ENCODE measurements around the gene ACYP2. TPM values are rescaled to one million over a fixed set of nuclear protein-coding genes. Genes with fewer than 3 reads are reported as not detected.
"Not testable (repeated sequence)": the region's sequence is repeated elsewhere in the genome, so short reads cannot be mapped to it uniquely, and the experiment has no call there.

Gene ACYP2
- total RNA-seq, 2 donors from 2014 or later: 9.8 to 10.3 TPM

GRCh38 chr2:54287532-54287931 is 172.1 kb downstream of the ACYP2 start:
- H3K9me3 ChIP-seq (ENCODE audit: control insufficient read depth, low read length, poor library complexity, severe bottlenecking): no peaks in the 10 kb centered on the region
- DNase-seq (no peak), ATAC-seq (no peak)
- Mint-ChIP-seq H3K4me1 (no peaks in the 10 kb centered on the region), H3K36me3 (ENCODE audit: low read depth) (no peaks in the 10 kb centered on the region), H3K27me3 (no peaks in the 10 kb centered on the region), H3K27ac (no peak overlapping the region), H3K4me3 (no peak overlapping the region)

DNA sequence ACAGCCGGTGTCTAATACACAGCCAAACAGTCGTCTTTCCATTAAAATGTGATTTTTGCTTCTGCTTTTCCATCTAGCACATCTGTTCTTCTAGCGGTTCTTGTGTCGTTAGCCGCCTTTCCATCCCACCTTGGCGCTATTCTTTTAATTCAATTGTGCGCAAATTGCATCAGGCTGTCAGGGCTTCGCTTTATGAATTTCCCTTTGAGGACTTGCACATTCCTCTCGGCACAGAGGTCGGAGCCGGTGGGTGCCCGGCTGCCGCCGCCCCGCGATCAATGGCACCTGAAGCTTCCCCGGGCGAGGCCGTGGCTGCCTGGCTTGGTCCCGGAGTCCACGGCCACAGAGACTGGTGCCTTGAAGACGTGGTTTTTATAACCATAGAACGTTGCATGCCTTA is 174.5 kb downstream of the ACYP2 start:
- no peak for ATAC-seq
- H3K36me3 Mint-ChIP-seq (ENCODE audit: low read depth): no peaks in the 10 kb centered on the region
- no peaks in the 10 kb centered on the region for H3K9me3 ChIP-seq (ENCODE audit: control insufficient read depth, low read length, poor library complexity, severe bottlenecking)
- no peaks in the 10 kb centered on the region for H3K4me1 Mint-ChIP-seq
- H3K27me3 Mint-ChIP-seq: no peaks in the 10 kb centered on the region
- DNase-seq: no peak
- H3K27ac Mint-ChIP-seq: no peak overlapping the region
- no peak overlapping the region for H3K4me3 Mint-ChIP-seq

- Mint-ChIP-seq H3K4me1 (no peaks in the 10 kb centered on the region), H3K36me3 (ENCODE audit: low read depth) (no peaks in the 10 kb centered on the region), H3K27me3 (no peaks in the 10 kb centered on the region), H3K4me3 (no peak overlapping the region), H3K27ac (no peak overlapping the region)
- no peaks in the 10 kb centered on the region for H3K9me3 ChIP-seq (ENCODE audit: control insufficient read depth, low read length, poor library complexity, severe bottlenecking)
- ATAC-seq (no peak), DNase-seq (no peak)
Observed at GRCh38 chr2:54290356-54291025, 175.1 kb downstream of the ACYP2 start.

DNA sequence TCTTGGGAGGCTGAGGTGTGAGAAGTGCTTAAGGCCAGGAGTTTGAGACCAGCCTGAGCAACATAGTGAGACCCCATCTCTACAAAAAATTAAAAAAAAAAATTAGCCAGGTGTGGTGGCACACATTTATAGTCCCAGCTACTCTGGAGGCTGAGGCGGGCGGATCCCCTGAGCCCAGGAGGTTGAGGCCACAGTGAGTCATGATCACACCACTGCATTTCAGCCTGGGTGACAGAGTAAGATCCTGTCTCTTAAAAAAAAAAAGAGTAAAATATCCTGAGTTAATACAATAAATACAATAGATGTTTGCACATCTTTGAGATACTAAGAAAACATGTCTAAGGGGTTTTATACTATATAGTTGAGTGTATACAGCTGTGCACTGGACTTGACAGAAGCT is 179.2 kb downstream of the ACYP2 start:
- not testable (repeated sequence) for H3K36me3 Mint-ChIP-seq (ENCODE audit: low read depth); H3K9me3 ChIP-seq (ENCODE audit: control insufficient read depth, low read length, poor library complexity, severe bottlenecking); H3K27ac Mint-ChIP-seq; H3K27me3 Mint-ChIP-seq; ATAC-seq; H3K4me3 Mint-ChIP-seq; H3K4me1 Mint-ChIP-seq; DNase-seq

GRCh38 chr2:54295911-54296310 is 180.5 kb downstream of the ACYP2 start:
- DNase-seq (no peak), ATAC-seq (no peak)
- Mint-ChIP-seq H3K36me3 (ENCODE audit: low read depth) (no peaks in the 10 kb centered on the region), H3K27ac (no peak overlapping the region), H3K27me3 (no peaks in the 10 kb centered on the region), H3K4me1 (no peaks in the 10 kb centered on the region), H3K4me3 (no peak overlapping the region)
- H3K9me3 ChIP-seq (ENCODE audit: control insufficient read depth, low read length, poor library complexity, severe bottlenecking): no peaks in the 10 kb centered on the region

DNA sequence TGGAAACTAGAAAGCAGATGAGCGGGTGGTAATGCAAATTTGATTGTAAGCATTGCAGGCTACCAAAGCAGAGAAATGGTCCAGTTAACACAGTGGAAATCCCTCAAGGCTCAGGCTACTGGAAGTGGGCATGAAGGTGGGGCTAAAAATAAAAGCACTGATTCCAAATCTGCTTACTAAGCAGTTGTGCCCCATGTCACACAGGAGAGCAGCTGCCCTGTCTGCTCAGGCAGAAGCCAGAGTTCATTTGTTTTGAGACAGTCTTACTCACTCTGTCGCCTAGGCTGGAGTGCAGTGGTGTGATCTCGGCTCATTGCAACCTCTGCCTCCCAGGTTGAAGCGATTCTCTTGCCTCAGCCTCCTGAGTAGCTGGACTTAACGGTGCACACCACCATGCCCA is 183.1 kb downstream of the ACYP2 start:
- H3K27ac Mint-ChIP-seq: no peak overlapping the region
- no peaks in the 10 kb centered on the region for H3K9me3 ChIP-seq (ENCODE audit: control insufficient read depth, low read length, poor library complexity, severe bottlenecking)
- no peaks in the 10 kb centered on the region for H3K4me1 Mint-ChIP-seq
- no peak overlapping the region for H3K4me3 Mint-ChIP-seq
- H3K36me3 Mint-ChIP-seq (ENCODE audit: low read depth): no peaks in the 10 kb centered on the region
- DNase-seq: no peak
- no peak for ATAC-seq
- H3K27me3 Mint-ChIP-seq: no peaks in the 10 kb centered on the region

GRCh38 chr2:54303631-54304030 is 188.2 kb downstream of the ACYP2 start:
- Mint-ChIP-seq H3K36me3 (ENCODE audit: low read depth) (no peaks in the 10 kb centered on the region), H3K27ac (no peak overlapping the region), H3K4me3 (no peak overlapping the region), H3K27me3 (no peaks in the 10 kb centered on the region), H3K4me1 (no peaks in the 10 kb centered on the region)
- no peaks in the 10 kb centered on the region for H3K9me3 ChIP-seq (ENCODE audit: control insufficient read depth, low read length, poor library complexity, severe bottlenecking)
- ATAC-seq (no peak), DNase-seq (no peak)

GRCh38 chr2:54306556-54306955 is 191.1 kb downstream of the ACYP2 start:
- no peak for ATAC-seq
- Mint-ChIP-seq H3K27me3 (no peaks in the 10 kb centered on the region), H3K27ac (no peak overlapping the region), H3K36me3 (ENCODE audit: low read depth) (peaks cover 1% of the 10 kb centered on the region), H3K4me1 (no peaks in the 10 kb centered on the region), H3K4me3 (no peak overlapping the region)
- DNase-seq: no peak
- H3K9me3 ChIP-seq (ENCODE audit: control insufficient read depth, low read length, poor library complexity, severe bottlenecking): no peaks in the 10 kb centered on the region

DNA sequence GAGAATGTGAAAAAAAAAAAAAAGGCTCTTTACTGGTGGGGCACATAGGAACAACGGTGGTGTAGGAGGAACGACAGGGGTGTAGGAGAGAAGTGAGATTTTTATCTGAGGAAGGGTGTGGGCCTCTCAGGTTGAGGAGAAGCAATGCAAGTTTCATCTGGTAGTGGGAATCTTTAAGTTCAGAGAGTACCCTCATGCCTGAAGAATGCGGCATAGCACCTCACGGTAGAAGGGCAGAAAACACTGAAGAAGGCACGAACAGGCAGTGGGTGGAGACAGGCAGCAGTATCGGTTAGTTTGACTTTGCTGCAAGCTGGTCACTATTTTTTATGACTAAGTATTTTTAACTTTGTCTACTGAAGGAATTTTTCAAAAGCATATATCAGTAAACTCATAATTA is 192.8 kb downstream of the ACYP2 start:
- no peaks in the 10 kb centered on the region for H3K9me3 ChIP-seq (ENCODE audit: control insufficient read depth, low read length, poor library complexity, severe bottlenecking)
- ATAC-seq (no peak), DNase-seq (no peak)
- Mint-ChIP-seq H3K4me1 (no peaks in the 10 kb centered on the region), H3K27me3 (no peaks in the 10 kb centered on the region), H3K27ac (no peak overlapping the region), H3K36me3 (ENCODE audit: low read depth) (peaks cover 2% of the 10 kb centered on the region), H3K4me3 (no peak overlapping the region)

GRCh38 chr2:54308782-54309181 is 193.4 kb downstream of the ACYP2 start:
- no peak overlapping the region for H3K27ac Mint-ChIP-seq

DNA sequence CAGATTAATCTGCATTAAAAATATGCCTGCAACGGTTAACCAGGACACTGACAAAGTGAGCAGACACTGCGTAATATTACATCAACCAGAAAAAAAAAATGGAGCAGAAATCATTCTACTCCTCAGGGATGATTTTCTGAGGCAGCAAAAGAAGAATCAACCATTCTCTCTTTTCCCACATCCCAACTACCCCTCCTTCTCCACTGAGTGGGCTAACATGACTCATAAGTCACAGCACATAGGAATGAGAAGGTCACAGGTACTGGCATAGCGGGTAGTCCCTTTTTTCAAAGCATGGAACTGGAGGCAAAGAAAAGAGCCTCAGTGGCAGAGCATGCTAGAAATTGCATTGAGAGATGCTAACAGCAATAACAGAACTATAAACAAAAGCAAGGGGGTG is 194.9 kb downstream of the ACYP2 start:
- H3K27me3 Mint-ChIP-seq: no peaks in the 10 kb centered on the region
- no peak for ATAC-seq
- H3K36me3 Mint-ChIP-seq (ENCODE audit: low read depth): peaks cover 2% of the 10 kb centered on the region
- no peak overlapping the region for H3K4me3 Mint-ChIP-seq
- no peak overlapping the region for H3K27ac Mint-ChIP-seq
- DNase-seq: no peak
- H3K9me3 ChIP-seq (ENCODE audit: control insufficient read depth, low read length, poor library complexity, severe bottlenecking): no peaks in the 10 kb centered on the region
- H3K4me1 Mint-ChIP-seq: no peaks in the 10 kb centered on the region

More at GRCh38 chr2:54308782-54309181, 193.4 kb downstream of the ACYP2 start:
- H3K9me3 ChIP-seq (ENCODE audit: control insufficient read depth, low read length, poor library complexity, severe bottlenecking): no peaks in the 10 kb centered on the region
- H3K27me3 Mint-ChIP-seq: no peaks in the 10 kb centered on the region
- DNase-seq (no peak), ATAC-seq (no peak)
- H3K4me3 Mint-ChIP-seq: no peak overlapping the region
- H3K4me1 Mint-ChIP-seq: no peaks in the 10 kb centered on the region
- H3K36me3 Mint-ChIP-seq (ENCODE audit: low read depth): peaks cover 2% of the 10 kb centered on the region

GRCh38 chr2:54310961-54311360 is 195.5 kb downstream of the ACYP2 start:
- no peaks in the 10 kb centered on the region for H3K9me3 ChIP-seq (ENCODE audit: control insufficient read depth, low read length, poor library complexity, severe bottlenecking)
- no peak overlapping the region for H3K4me3 Mint-ChIP-seq
- DNase-seq (no peak), ATAC-seq (no peak)
- H3K27me3 Mint-ChIP-seq: no peaks in the 10 kb centered on the region
- H3K27ac Mint-ChIP-seq: no peak overlapping the region
- H3K4me1 Mint-ChIP-seq: no peaks in the 10 kb centered on the region
- peaks cover 2% of the 10 kb centered on the region for H3K36me3 Mint-ChIP-seq (ENCODE audit: low read depth)

- Mint-ChIP-seq H3K4me1 (no peaks in the 10 kb centered on the region), H3K4me3 (no peak overlapping the region), H3K27ac (no peak overlapping the region), H3K36me3 (ENCODE audit: low read depth) (peaks cover 2% of the 10 kb centered on the region), H3K27me3 (no peaks in the 10 kb centered on the region)
- ATAC-seq (no peak), DNase-seq (no peak)
- H3K9me3 ChIP-seq (ENCODE audit: control insufficient read depth, low read length, poor library complexity, severe bottlenecking): no peaks in the 10 kb centered on the region
Observed at GRCh38 chr2:54313147-54313546, 197.7 kb downstream of the ACYP2 start.

DNA sequence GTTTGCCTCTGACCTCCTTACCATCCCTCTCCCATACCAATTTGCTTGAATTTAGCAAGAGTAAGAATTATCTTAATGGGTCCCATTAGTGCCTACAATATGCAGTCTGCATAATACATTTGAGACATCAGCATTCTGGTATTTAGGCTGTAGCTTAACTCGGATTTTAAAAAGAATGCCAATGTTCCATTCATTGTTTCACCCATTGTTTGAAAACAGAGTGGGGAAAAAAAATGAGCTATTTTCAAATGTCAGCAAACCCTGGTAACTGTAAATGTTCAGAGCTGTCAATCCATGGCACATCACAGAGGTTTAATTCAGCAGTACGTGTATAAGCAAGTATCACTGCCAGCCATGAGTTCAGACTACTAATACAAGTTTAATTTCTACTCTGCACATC is 202.6 kb downstream of the ACYP2 start:
- Mint-ChIP-seq H3K4me1 (no peaks in the 10 kb centered on the region), H3K27me3 (peaks cover 11% of the 10 kb centered on the region), H3K36me3 (ENCODE audit: low read depth) (no peaks in the 10 kb centered on the region), H3K4me3 (no peak overlapping the region), H3K27ac (no peak overlapping the region)
- H3K9me3 ChIP-seq (ENCODE audit: control insufficient read depth, low read length, poor library complexity, severe bottlenecking): no peaks in the 10 kb centered on the region
- ATAC-seq (no peak), DNase-seq (no peak)

Measured in T-helper 17 cell (primary cell).